GM23248 (cell line): ENCODE results near the gene LMO7.

Experiments
- EZH2 ChIP-seq: fragments of 200-600 bp; sonication (generic); IDR thresholded peaks from 2 replicates; pipeline ENCODE4 v1.6.1; 2018; ENCODE audit warnings: antibody characterized with exemption, mild to moderate bottlenecking; ENCODE audit not compliant: insufficient read depth, poor library complexity, severe bottlenecking
- EZH2phosphoT487 ChIP-seq: fragments of 200-600 bp; sonication (generic); IDR thresholded peaks from 2 replicates; pipeline ENCODE4 v1.6.1; 2018; ENCODE audit warnings: antibody characterized with exemption, moderate library complexity, mild to moderate bottlenecking, low read depth; ENCODE audit not compliant: insufficient read depth

GRCh38 chr13:75801388-75801945 lies 165.3 kb downstream of the LMO7 start:
- TF ChIP-seq EZH2phosphoT487 (no peak), EZH2 (no peak)
